GM12872 (cell line): ENCODE measurements around the gene ENPP1.

Source experiments
- CTCF ChIP-seq: IDR thresholded peaks from 3 replicates; pipeline ENCODE4 v1.5.1; 2011; ENCODE audit warnings: low read depth, mild to moderate bottlenecking, low read length, moderate library complexity; ENCODE audit not compliant: insufficient read depth

The ENPP1 gene

GRCh38 chr6:131877999-131878789 is 70.4 kb downstream of the ENPP1 start:
- no peak for TF ChIP-seq CTCF

DNA sequence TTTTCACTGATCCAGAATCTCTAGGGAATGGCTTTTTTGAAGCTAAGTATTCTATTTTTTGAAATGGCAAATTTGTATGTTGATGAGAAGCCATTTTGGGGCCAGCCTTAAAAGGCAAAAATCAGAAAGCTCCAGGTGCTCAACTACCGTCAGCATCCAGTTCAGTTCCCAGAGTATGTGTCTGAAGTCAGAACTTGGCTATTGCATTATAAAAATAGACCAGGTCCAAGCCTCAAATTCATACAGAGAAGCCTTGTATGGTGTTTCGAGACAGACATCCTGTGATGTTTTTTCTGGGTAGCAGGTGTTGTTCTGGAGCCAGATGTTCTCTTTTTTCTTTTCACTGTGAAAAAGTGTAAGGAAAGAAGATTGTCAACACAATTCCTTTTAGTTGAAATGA is 75.2 kb downstream of the ENPP1 start:
- TF ChIP-seq CTCF, result no peak

DNA sequence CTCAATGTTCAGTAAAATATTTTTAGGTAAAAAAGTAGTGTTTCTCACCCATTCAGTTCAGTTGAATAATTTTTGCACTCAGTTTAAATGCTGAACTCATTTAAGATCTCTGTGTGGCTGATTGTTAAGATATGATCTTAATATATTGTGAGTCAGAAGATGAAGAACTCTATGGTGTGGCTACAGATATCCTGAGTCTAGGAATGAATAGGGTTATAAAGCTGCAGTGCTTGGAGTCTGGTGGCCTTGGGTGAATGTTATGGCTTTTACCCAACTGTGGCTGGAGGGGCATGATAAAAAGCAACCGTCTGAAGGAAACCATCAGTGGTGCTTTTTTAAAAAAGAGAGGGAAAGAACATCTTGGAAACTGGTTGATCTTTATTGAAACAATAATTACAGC is 77.4 kb downstream of the ENPP1 start:
- no peak for TF ChIP-seq CTCF

GRCh38 chr6:131886517-131886916 is 78.7 kb downstream of the ENPP1 start:
- TF ChIP-seq CTCF, result no peak

DNA sequence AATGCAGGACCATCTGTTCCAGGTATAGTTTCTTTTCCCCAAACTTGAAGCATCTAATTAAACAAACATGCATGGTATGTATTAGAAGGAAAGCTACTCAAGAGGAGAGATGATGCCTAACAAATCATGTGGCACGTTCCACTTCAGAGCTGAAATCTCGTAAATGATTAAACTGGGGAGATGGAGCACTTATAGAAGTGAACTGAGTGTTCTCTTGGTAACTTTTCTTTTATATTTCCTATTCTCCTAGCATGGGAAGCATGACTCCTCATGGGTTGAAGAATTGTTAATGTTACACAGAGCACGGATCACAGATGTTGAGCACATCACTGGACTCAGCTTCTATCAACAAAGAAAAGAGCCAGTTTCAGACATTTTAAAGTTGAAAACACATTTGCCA is 82.3 kb downstream of the ENPP1 start:
- TF ChIP-seq CTCF, result no peak

- TF ChIP-seq CTCF, result no peak
Observed at GRCh38 chr6:131893198-131893597, 85.4 kb downstream of the ENPP1 start.

- TF ChIP-seq CTCF, result no peak
Observed at GRCh38 chr6:131894493-131895424, 86.9 kb downstream of the ENPP1 start.
